Smooth muscle cell (in vitro differentiated cells): Measurements from ENCODE around the gene PDSS1. TPM values are rescaled to one million over a fixed set of nuclear protein-coding genes. Genes with fewer than 3 reads are reported as not detected.
A peak's percentile ranks its signal among the peaks of the same experiment; 100 is the strongest.
"Not testable (repeated sequence)": the region's sequence is repeated elsewhere in the genome, so short reads cannot be mapped to it uniquely, and the experiment has no call there.

Source experiments
- DNase-seq: peaks from one replicate; lab custom pipeline; 2025; ENCODE audit not compliant: unreplicated experiment; lab: John Stamatoyannopoulos, UW
- H2AFZ ChIP-seq: fragments of 200-600 bp; sonication (generic); 2 replicates; pipeline ENCODE4 v1.6.0; 2016; ENCODE audit warnings: antibody characterized with exemption, low read depth, mild to moderate bottlenecking
- H3F3A ChIP-seq: fragments of 200-600 bp; sonication (generic); 2 replicates; pipeline ENCODE4 v1.6.0; 2017; ENCODE audit warnings: antibody characterized with exemption, low read depth
- H3K27ac ChIP-seq: fragments of 200-600 bp; sonication (generic); 2 replicates; pipeline ENCODE4 v1.5.1; 2016; ENCODE audit warnings: low read depth, mild to moderate bottlenecking
- H3K27me3 ChIP-seq: fragments of 200-600 bp; sonication (generic); 2 replicates; pipeline ENCODE4 v1.6.1; 2016; ENCODE audit warnings: low read depth, mild to moderate bottlenecking
- H3K36me3 ChIP-seq: fragments of 200-600 bp; sonication (generic); 2 replicates; pipeline ENCODE4 v1.5.1; 2016; ENCODE audit warnings: low read depth
- H3K4me1 ChIP-seq: fragments of 200-600 bp; sonication (generic); 2 replicates; pipeline ENCODE4 v1.5.1; 2016; ENCODE audit warnings: low read depth
- H3K4me2 ChIP-seq: fragments of 200-600 bp; sonication (generic); 2 replicates; pipeline ENCODE4 v1.6.0; 2016; ENCODE audit warnings: mild to moderate bottlenecking
- H3K4me3 ChIP-seq: fragments of 200-600 bp; sonication (generic); 2 replicates; pipeline ENCODE4 v1.5.1; 2016; ENCODE audit warnings: mild to moderate bottlenecking
- H3K79me2 ChIP-seq: fragments of 200-600 bp; sonication (generic); 2 replicates; pipeline ENCODE4 v1.6.0; 2016; ENCODE audit warnings: low read depth, mild to moderate bottlenecking
- H3K9ac ChIP-seq: fragments of 200-600 bp; sonication (generic); 2 replicates; pipeline ENCODE4 v1.6.0; 2016; ENCODE audit warnings: low read depth
- H3K9me3 ChIP-seq: fragments of 200-600 bp; sonication (generic); replicated peaks from 2 replicates; pipeline ENCODE4 v1.5.1; 2016; ENCODE audit warnings: low read depth
- H4K20me1 ChIP-seq: fragments of 200-600 bp; sonication (generic); 2 replicates; pipeline ENCODE4 v1.6.0; 2016; ENCODE audit warnings: low read depth
- WGBS: methylation state at CpG from one replicate; pipeline ENCODE4 v1.1.7; 2016; ENCODE audit warnings: low lambda C conversion rate; 5-methylcytosine and 5-hydroxymethylcytosine counted together
- polyA plus RNA-seq: library from polyadenylated mRNA; unstranded; fragments of >200 nt; fragmentation: Nextera tagmentation; extraction: Ambion mirVana; gene quantifications from 2 replicates; pipeline ENCODE4 v1.2.1, GENCODE V29; 2016
- total RNA-seq: library from RNA; depleted of rRNA; stranded (reverse); fragments of >200 nt; gene quantifications from 2 replicates; pipeline ENCODE4 v1.2.3, GENCODE V29; 2014
- TF ChIP-seq, protein P1 (sequence below): fragments of 200-600 bp; sonication (generic); IDR thresholded peaks from 2 replicates; pipeline ENCODE4 v1.5.1; 2017; ENCODE audit warnings: borderline replicate concordance, mild to moderate bottlenecking, antibody characterized with exemption; ENCODE audit not compliant: insufficient read depth, poor library complexity, severe bottlenecking

Gene PDSS1
- total and polyA plus RNA-seq, 2 experiments from 2014 or later = 5.1 to 14.0 TPM

GRCh38 chr10:26682931-26683330, 14.6 kb upstream of the PDSS1 start:
- Histone ChIP-seq H3K27ac (no peak overlapping the region), H3K4me3 (no peak overlapping the region), H3K4me1 (no peaks in the 10 kb centered on the region), H2AFZ (no peak overlapping the region), H4K20me1 (no peaks in the 10 kb centered on the region), H3K79me2 (no peaks in the 10 kb centered on the region), H3F3A (peaks cover 6% of the 10 kb centered on the region), H3K36me3 (no peaks in the 10 kb centered on the region), H3K27me3 (no peaks in the 10 kb centered on the region), H3K9ac (no peak overlapping the region), H3K9me3 (no peaks in the 10 kb centered on the region), H3K4me2 (no peak overlapping the region)
- DNase-seq = no peak
- TF ChIP-seq, protein P1, sequence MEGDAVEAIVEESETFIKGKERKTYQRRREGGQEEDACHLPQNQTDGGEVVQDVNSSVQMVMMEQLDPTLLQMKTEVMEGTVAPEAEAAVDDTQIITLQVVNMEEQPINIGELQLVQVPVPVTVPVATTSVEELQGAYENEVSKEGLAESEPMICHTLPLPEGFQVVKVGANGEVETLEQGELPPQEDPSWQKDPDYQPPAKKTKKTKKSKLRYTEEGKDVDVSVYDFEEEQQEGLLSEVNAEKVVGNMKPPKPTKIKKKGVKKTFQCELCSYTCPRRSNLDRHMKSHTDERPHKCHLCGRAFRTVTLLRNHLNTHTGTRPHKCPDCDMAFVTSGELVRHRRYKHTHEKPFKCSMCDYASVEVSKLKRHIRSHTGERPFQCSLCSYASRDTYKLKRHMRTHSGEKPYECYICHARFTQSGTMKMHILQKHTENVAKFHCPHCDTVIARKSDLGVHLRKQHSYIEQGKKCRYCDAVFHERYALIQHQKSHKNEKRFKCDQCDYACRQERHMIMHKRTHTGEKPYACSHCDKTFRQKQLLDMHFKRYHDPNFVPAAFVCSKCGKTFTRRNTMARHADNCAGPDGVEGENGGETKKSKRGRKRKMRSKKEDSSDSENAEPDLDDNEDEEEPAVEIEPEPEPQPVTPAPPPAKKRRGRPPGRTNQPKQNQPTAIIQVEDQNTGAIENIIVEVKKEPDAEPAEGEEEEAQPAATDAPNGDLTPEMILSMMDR = no peak
- WGBS = 84% methylated on average over 6 of the region's 6 CpGs

GRCh38 chr10:26684667-26685264, 12.7 kb upstream of the PDSS1 start:
- H3K27ac ChIP-seq, H4K20me1 ChIP-seq, DNase-seq, H3K4me2 ChIP-seq, H3K36me3 ChIP-seq, H3K27me3 ChIP-seq, H3K4me3 ChIP-seq, H3K9me3 ChIP-seq, H3K9ac ChIP-seq, H3K79me2 ChIP-seq, H3K4me1 ChIP-seq, H3F3A ChIP-seq: not testable (repeated sequence)
- peak overlapping the region; percentile 50 for H2AFZ ChIP-seq
- TF ChIP-seq, protein P1 = peak; percentile 48
- 31% methylated on average over 6 of the region's 6 CpGs for WGBS

GRCh38 chr10:26685441-26685840, 12.1 kb upstream of the PDSS1 start:
- H3K4me1 ChIP-seq = no peaks in the 10 kb centered on the region
- no peak for DNase-seq
- peaks cover 6% of the 10 kb centered on the region for H3F3A ChIP-seq
- TF ChIP-seq, protein P1 = no peak
- no peaks in the 10 kb centered on the region for H3K9me3 ChIP-seq
- H3K36me3 ChIP-seq = no peaks in the 10 kb centered on the region
- H3K9ac ChIP-seq = no peak overlapping the region
- no peaks in the 10 kb centered on the region for H3K79me2 ChIP-seq
- WGBS = 89% methylated on average over 3 of the region's 3 CpGs
- H3K27ac ChIP-seq = no peak overlapping the region
- no peak overlapping the region for H3K4me3 ChIP-seq
- peak overlapping the region; percentile 50 for H2AFZ ChIP-seq
- no peaks in the 10 kb centered on the region for H4K20me1 ChIP-seq
- no peaks in the 10 kb centered on the region for H3K27me3 ChIP-seq
- H3K4me2 ChIP-seq = no peak overlapping the region

GRCh38 chr10:26689399-26689798, 8.1 kb upstream of the PDSS1 start:
- H3K9me3 ChIP-seq = no peaks in the 10 kb centered on the region
- no peaks in the 10 kb centered on the region for H4K20me1 ChIP-seq
- H3K4me1 ChIP-seq = no peaks in the 10 kb centered on the region
- H3K27me3 ChIP-seq = no peaks in the 10 kb centered on the region
- H3K4me3 ChIP-seq = no peak overlapping the region
- H3K9ac ChIP-seq = no peak overlapping the region
- H3F3A ChIP-seq = no peaks in the 10 kb centered on the region
- no peak overlapping the region for H2AFZ ChIP-seq
- H3K36me3 ChIP-seq = no peaks in the 10 kb centered on the region
- no peak overlapping the region for H3K27ac ChIP-seq
- TF ChIP-seq, protein P1 = no peak
- H3K79me2 ChIP-seq = no peaks in the 10 kb centered on the region
- WGBS = 91% methylated on average over 4 of the region's 4 CpGs
- no peak for DNase-seq
- H3K4me2 ChIP-seq = no peak overlapping the region
